ENCODE measurements around the gene PPIE.

PPIE gene

GRCh38 chr1:39800471-39800835 lies 61.8 kb downstream of the PPIE start:
- no peak for DNase-seq (ENCODE audit: extremely low read depth in 1 of 2, low read depth in 1 of 2)

- DNase-seq (ENCODE audit: extremely low read depth in 1 of 2, low read depth in 1 of 2) = no peak
Measured at GRCh38 chr1:39802496-39803260, 64.0 kb downstream of the PPIE start.

DNA sequence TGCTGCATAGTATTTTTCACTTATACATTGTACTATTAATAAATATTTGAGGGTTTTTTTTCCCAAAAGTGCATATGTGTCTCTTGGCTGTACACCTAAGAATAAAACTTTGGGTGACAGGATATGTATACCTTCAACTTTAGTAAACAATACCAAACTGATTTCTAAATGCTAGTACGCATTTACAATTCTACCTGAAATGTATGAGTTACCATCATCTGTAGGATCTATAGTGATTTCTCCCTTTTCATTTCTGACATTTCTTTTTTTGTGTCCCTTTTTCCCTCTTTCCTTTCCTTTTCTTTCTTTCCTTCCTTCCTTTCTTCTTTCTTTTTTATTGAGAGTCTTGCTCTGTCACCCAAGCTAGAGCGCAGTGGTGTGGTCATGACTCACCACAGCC lies 66.7 kb downstream of the PPIE start:
- DNase-seq (ENCODE audit: extremely low read depth in 1 of 2, low read depth in 1 of 2) = no peak

DNA sequence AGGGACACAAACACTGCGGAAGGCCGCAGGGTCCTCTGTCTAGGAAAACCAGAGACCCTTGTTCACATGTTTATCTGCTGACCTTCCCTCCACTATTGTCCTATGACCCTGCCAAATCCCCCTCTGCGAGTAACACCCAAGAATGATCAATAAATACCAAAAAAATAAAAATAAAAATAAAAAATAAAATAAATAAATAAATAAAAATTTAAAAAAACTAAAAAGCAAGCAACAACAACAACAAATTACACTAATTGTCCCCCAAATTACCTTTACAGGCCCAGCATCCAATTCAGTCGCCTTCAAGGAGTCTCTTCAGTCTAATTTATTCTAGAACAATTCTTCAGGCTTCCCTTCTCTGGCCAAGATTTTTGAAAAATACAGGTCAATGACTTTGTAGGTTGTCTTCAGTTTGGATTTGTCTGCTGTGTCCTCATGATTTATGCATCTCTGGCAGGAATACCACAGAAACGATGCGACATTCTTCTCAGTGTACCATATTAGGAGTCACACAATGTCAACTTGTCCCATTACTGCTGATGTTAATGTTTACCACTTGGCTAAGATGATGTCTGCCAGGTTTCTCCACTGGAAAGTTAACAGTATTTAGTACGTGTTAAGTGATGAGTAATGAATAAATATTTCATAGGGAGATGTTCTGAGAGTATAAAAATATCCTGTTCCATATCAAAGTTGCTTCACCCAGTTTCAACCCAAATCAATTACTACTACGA lies 70.3 kb downstream of the PPIE start:
- DNase-seq (ENCODE audit: extremely low read depth in 1 of 2, low read depth in 1 of 2) = no peak

DNA sequence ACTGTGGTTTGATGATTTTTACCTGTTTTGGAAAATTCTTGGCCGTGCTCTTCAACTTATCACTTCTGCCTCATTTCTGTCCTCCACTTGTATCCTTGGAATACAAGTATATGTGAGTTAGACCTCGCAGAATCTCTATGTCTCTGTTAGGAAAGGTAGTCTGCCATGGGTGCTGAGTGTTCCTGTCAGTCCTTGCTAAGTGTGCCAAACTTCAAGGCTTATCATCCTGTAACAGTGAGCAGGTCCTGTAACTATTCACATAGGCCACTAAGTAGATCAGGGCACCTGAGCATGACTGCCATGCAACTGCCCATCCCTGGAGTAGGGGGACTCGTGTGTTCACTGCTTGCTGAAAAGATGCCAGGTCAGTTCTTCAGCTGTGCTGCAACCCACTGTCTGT lies 74.2 kb downstream of the PPIE start:
- no peak for DNase-seq (ENCODE audit: extremely low read depth in 1 of 2, low read depth in 1 of 2)

Data from stimulated activated CD8-positive, alpha-beta memory T cell treated with anti-CD3 and anti-CD28 coated beads, Interleukin-7, amount 100 ng/mL, for 48 hours (primary cell).